ENCODE results near the gene CELA3A.
"Not testable (repeated sequence)": the region's sequence is repeated elsewhere in the genome, so short reads cannot be mapped to it uniquely, and the experiment has no call there.

Gene CELA3A

GRCh38 chr1:22031214-22031962 lies 29.9 kb downstream of the CELA3A start:
- H3K4me1 ChIP-seq (ENCODE audit: control insufficient read depth, insufficient read depth, low read length), result no peaks in the 10 kb centered on the region
- H3K4me3 ChIP-seq (ENCODE audit: low read depth, low read length), result no peak overlapping the region
- ChIA-PET CTCF (interaction anchor here (0.8 to 1.0 kb wide), 2 partner anchors 8 to 18 kb away, joined by 3 read pairs; no protein-coding TSS in a partner anchor), POLR2A (interaction anchor here (1.0 to 4.6 kb wide), 2 partner anchors 8 to 21 kb away, joined by 5 to 22 read pairs; partner anchors contain the start of gene CDC42)
- TF ChIP-seq ZNF518A (tag by site-specific recombination; conservative IDR thresholded peaks at IDR 0.05; ENCODE audit: low read depth) (no peak), KLF8 (tag by site-specific recombination; IDR thresholded peaks at IDR 0.05) (no peak)
- H3K27ac ChIP-seq (ENCODE audit: extremely low read depth, low read depth, low read length), result no peak overlapping the region
- H3K36me3 ChIP-seq (ENCODE audit: control insufficient read depth in 2 of 2, insufficient read depth in 1 of 2, low read length in 2 of 2), result peaks cover 0 to 15% of the 10 kb centered on the region in 2 experiments; a peak in 1 of 3 replicates
- H3K9me3 ChIP-seq (ENCODE audit: control insufficient read depth, insufficient read depth, low read depth, low read length), result no peaks in the 10 kb centered on the region

GRCh38 chr1:22034834-22035233 lies 33.4 kb downstream of the CELA3A start:
- peaks cover 0 to 12% of the 10 kb centered on the region in 2 experiments; a peak in 1 of 3 replicates for H3K36me3 ChIP-seq (ENCODE audit: control insufficient read depth in 2 of 2, insufficient read depth in 1 of 2, low read length in 2 of 2)
- H3K4me3 ChIP-seq (ENCODE audit: low read depth, low read length); H3K4me1 ChIP-seq (ENCODE audit: control insufficient read depth, insufficient read depth, low read length); CTCF ChIA-PET; H3K27ac ChIP-seq (ENCODE audit: extremely low read depth, low read depth, low read length); H3K9me3 ChIP-seq (ENCODE audit: control insufficient read depth, insufficient read depth, low read depth, low read length): not testable (repeated sequence)
- TF ChIP-seq EGR2 (tag by site-specific recombination; IDR thresholded peaks at IDR 0.05; ENCODE audit: low read depth), result peak; percentile 45
- TF ChIP-seq ZFHX2 (tag by site-specific recombination; conservative IDR thresholded peaks at IDR 0.05), result peak; percentile 59; the same call in 1 of the 2 replicates
- POLR2A ChIA-PET, result interaction anchor here (1.3 to 1.6 kb wide), 2 partner anchors 10 to 18 kb away, joined by 4 to 9 read pairs; partner anchors contain the start of gene CDC42

GRCh38 chr1:22037520-22037919 lies 36.1 kb downstream of the CELA3A start:
- no peaks in the 10 kb centered on the region for H3K36me3 ChIP-seq (ENCODE audit: control insufficient read depth in 2 of 2, insufficient read depth in 1 of 2, low read length in 2 of 2)
- CTCF ChIA-PET, result interaction anchor here (0.6 kb wide), 1 partner anchor 178 kb away, joined by 3 read pairs; no protein-coding TSS in a partner anchor

GRCh38 chr1:22038036-22038435 lies 36.6 kb downstream of the CELA3A start:
- H3K27ac ChIP-seq (ENCODE audit: extremely low read depth, low read depth, low read length), result no peak overlapping the region
- no peaks in the 10 kb centered on the region for H3K9me3 ChIP-seq (ENCODE audit: control insufficient read depth, insufficient read depth, low read depth, low read length)
- ChIA-PET CTCF (interaction anchor here (0.6 kb wide), 2 partner anchors 40 to 178 kb away, joined by 3 read pairs; no protein-coding TSS in a partner anchor), POLR2A (interaction anchor here (1.0 kb wide), 1 partner anchor 13 kb away, joined by 5 read pairs; no protein-coding TSS in a partner anchor)
- no peaks in the 10 kb centered on the region for H3K36me3 ChIP-seq (ENCODE audit: control insufficient read depth in 2 of 2, insufficient read depth in 1 of 2, low read length in 2 of 2)
- H3K4me3 ChIP-seq (ENCODE audit: low read depth, low read length), result no peak overlapping the region
- H3K4me1 ChIP-seq (ENCODE audit: control insufficient read depth, insufficient read depth, low read length), result no peaks in the 10 kb centered on the region; the same call in 1 of the 2 replicates
- no peak for TF ChIP-seq ZBTB10 (tag by site-specific recombination; IDR thresholded peaks at IDR 0.05)
- peak; percentile 42; the same call in 1 of the 2 replicates for TF ChIP-seq EGR2 (tag by site-specific recombination; IDR thresholded peaks at IDR 0.05; ENCODE audit: low read depth)
- no peak for TF ChIP-seq GLI4 (tag by site-specific recombination; IDR thresholded peaks at IDR 0.05)
- peak; percentile 57; the same call in 1 of the 2 replicates for TF ChIP-seq ZFHX2 (tag by site-specific recombination; conservative IDR thresholded peaks at IDR 0.05)
- TF ChIP-seq ZNF580 (tag by site-specific recombination; IDR thresholded peaks at IDR 0.05), result no peak
- no peak for TF ChIP-seq ZBTB6 (tag by site-specific recombination; IDR thresholded peaks at IDR 0.05)

More at GRCh38 chr1:22037520-22037919, 36.1 kb downstream of the CELA3A start:
- TF ChIP-seq ZNF521 (tag by site-specific recombination; IDR thresholded peaks at IDR 0.05) (no peak), GFI1B (tag by site-specific recombination; IDR thresholded peaks at IDR 0.05) (no peak), ZBTB44 (tag by site-specific recombination; IDR thresholded peaks at IDR 0.05) (no peak), ZNF121 (tag by site-specific recombination; IDR thresholded peaks at IDR 0.05) (no peak)
- no peak overlapping the region for H3K4me3 ChIP-seq (ENCODE audit: low read depth, low read length)
- no peaks in the 10 kb centered on the region; the same call in 1 of the 2 replicates for H3K4me1 ChIP-seq (ENCODE audit: control insufficient read depth, insufficient read depth, low read length)
- POLR2A ChIA-PET, result interaction anchor here (1.0 kb wide), 1 partner anchor 12 kb away, joined by 5 read pairs; no protein-coding TSS in a partner anchor
- H3K27ac ChIP-seq (ENCODE audit: extremely low read depth, low read depth, low read length), result no peak overlapping the region
- H3K9me3 ChIP-seq (ENCODE audit: control insufficient read depth, insufficient read depth, low read depth, low read length), result no peaks in the 10 kb centered on the region

Data from HEK293 (cell line).